GM23338 (cell line): ENCODE results near the gene ZFP36L1. TPM values are rescaled to one million over a fixed set of nuclear protein-coding genes. Genes with fewer than 3 reads are reported as not detected.

Experiments used
- ATAC-seq: fragments of 200-7000 bp; cut with Tn5 transposase; 3 replicates; pipeline ENCODE4 v1.9.1; 2020
- DNase-seq: peaks from one replicate; pipeline ENCODE4 v3.0.0-alpha.2; 2015; ENCODE audit warnings: low spot score
- H2AFZ ChIP-seq: fragments of 200-600 bp; sonication (generic); 2 replicates; pipeline ENCODE4 v1.8.0; 2016; ENCODE audit warnings: antibody characterized with exemption, mild to moderate bottlenecking, moderate library complexity
- H3F3A ChIP-seq: fragments of 200-600 bp; sonication (generic); replicated peaks from 2 replicates; pipeline ENCODE4 v1.8.0; 2017; ENCODE audit warnings: antibody characterized with exemption, mixed run types, low read depth
- H3K27ac ChIP-seq: fragments of 200-600 bp; sonication (generic); 2 replicates; pipeline ENCODE4 v1.6.1; 2016; ENCODE audit warnings: low read depth
- H3K27me3 ChIP-seq: fragments of 200-600 bp; sonication (generic); 2 replicates; pipeline ENCODE4 v1.8.0; 2016; ENCODE audit warnings: mild to moderate bottlenecking, mixed run types, moderate library complexity; ENCODE audit not compliant: insufficient read depth
- H3K36me3 ChIP-seq: fragments of 200-600 bp; sonication (generic); 2 replicates; pipeline ENCODE4 v1.8.0; 2016; ENCODE audit warnings: mild to moderate bottlenecking; ENCODE audit not compliant: insufficient read depth
- H3K4me1 ChIP-seq: fragments of 200-600 bp; sonication (generic); 2 replicates; pipeline ENCODE4 v1.8.0; 2016; ENCODE audit warnings: mild to moderate bottlenecking, moderate library complexity; ENCODE audit not compliant: insufficient read depth
- H3K4me2 ChIP-seq: fragments of 200-600 bp; sonication (generic); 2 replicates; pipeline ENCODE4 v1.7.1; 2017; ENCODE audit warnings: mixed run types
- H3K4me3 ChIP-seq: fragments of 200-600 bp; sonication (generic); 2 replicates; pipeline ENCODE4 v1.6.1; 2016; ENCODE audit warnings: mixed run types
- H3K79me2 ChIP-seq: fragments of 200-600 bp; sonication (generic); replicated peaks from 2 replicates; pipeline ENCODE4 v1.8.0; 2017; ENCODE audit warnings: mild to moderate bottlenecking; ENCODE audit not compliant: insufficient read depth
- H3K9me2 ChIP-seq: fragments of 200-600 bp; sonication (generic); 2 replicates; pipeline ENCODE4 v1.8.0; 2017; ENCODE audit not compliant: insufficient read depth
- H4K20me1 ChIP-seq: fragments of 200-600 bp; sonication (generic); replicated peaks from 2 replicates; pipeline ENCODE4 v1.8.0; 2017; ENCODE audit warnings: mild to moderate bottlenecking; ENCODE audit not compliant: insufficient read depth
- H3K27ac Mint-ChIP-seq: 2 replicates; pipeline ENCODE4 v1.8.0; 2020; ENCODE audit warnings: inconsistent platforms, mild to moderate bottlenecking, moderate library complexity, mixed read lengths
- H3K27me3 Mint-ChIP-seq: 3 replicates; pipeline ENCODE4 v1.8.0; 2022; ENCODE audit warnings: low read depth, mild to moderate bottlenecking, moderate library complexity, mixed read lengths, inconsistent platforms; ENCODE audit not compliant: insufficient read depth, poor library complexity
- H3K36me3 Mint-ChIP-seq: 3 replicates; pipeline ENCODE4 v1.8.0; 2021; ENCODE audit warnings: low read depth, mild to moderate bottlenecking, inconsistent platforms, moderate library complexity, mixed read lengths
- H3K4me1 Mint-ChIP-seq: 3 replicates; pipeline ENCODE4 v1.8.0; 2020; ENCODE audit warnings: mild to moderate bottlenecking, inconsistent platforms, mixed read lengths
- H3K4me3 Mint-ChIP-seq: 3 replicates; pipeline ENCODE4 v1.8.0; 2021; ENCODE audit warnings: moderate library complexity, mild to moderate bottlenecking, inconsistent platforms, mixed read lengths
- H3K9me3 Mint-ChIP-seq: 3 replicates; pipeline ENCODE4 v1.8.0; 2020; ENCODE audit warnings: moderate library complexity, mild to moderate bottlenecking, inconsistent platforms, mixed read lengths
- CREB1 ChIP-seq: fragments of 250-450 bp; sonication (Bioruptor Pico); IDR thresholded peaks from 2 replicates; pipeline ENCODE4 v1.5.0; 2020; ENCODE audit warnings: low read depth, mild to moderate bottlenecking, moderate library complexity
- EZH2 ChIP-seq: fragments of 200-600 bp; sonication (generic); IDR thresholded peaks from one replicate; pipeline ENCODE4 v1.8.0; 2017; ENCODE audit warnings: antibody characterized with exemption, mild to moderate bottlenecking, low read depth; ENCODE audit not compliant: unreplicated experiment
- EZH2phosphoT487 ChIP-seq: fragments of 200-600 bp; sonication (generic); IDR thresholded peaks from one replicate; pipeline ENCODE4 v1.8.1; 2018; ENCODE audit warnings: antibody characterized with exemption; ENCODE audit not compliant: unreplicated experiment
- JUNB ChIP-seq: IDR thresholded peaks from one replicate; pipeline ENCODE4 v1.6.1; 2016; ENCODE audit warnings: antibody characterized with exemption; ENCODE audit not compliant: unreplicated experiment
- NANOG ChIP-seq: IDR thresholded peaks from 2 replicates; pipeline ENCODE4 v1.6.1; 2016; ENCODE audit warnings: antibody characterized with exemption, borderline replicate concordance
- POLR2AphosphoS5 ChIP-seq: IDR thresholded peaks from 2 replicates; pipeline ENCODE4 v1.6.1; 2016; ENCODE audit warnings: antibody characterized with exemption, low read depth
- STAT1 ChIP-seq: IDR thresholded peaks from one replicate; pipeline ENCODE4 v1.6.1; 2016; ENCODE audit warnings: antibody characterized with exemption; ENCODE audit not compliant: unreplicated experiment
- ZNF114 ChIP-seq: fragments of 250-450 bp; sonication (Bioruptor Pico); IDR thresholded peaks from 2 replicates; pipeline ENCODE4 v1.5.0; 2020; ENCODE audit warnings: mild to moderate bottlenecking, moderate library complexity
- ZNF331 ChIP-seq: fragments of 250-450 bp; sonication (Bioruptor Pico); IDR thresholded peaks from 2 replicates; pipeline ENCODE4 v1.5.0; 2020; ENCODE audit warnings: low read depth, mild to moderate bottlenecking, moderate library complexity
- polyA plus RNA-seq: library from polyadenylated mRNA; unstranded; fragments of >200 nt; fragmentation: Nextera tagmentation; extraction: Ambion mirVana; gene quantifications from 2 replicates; pipeline ENCODE4 v1.2.1, GENCODE V29; 2016
- total RNA-seq: library from RNA; depleted of rRNA; stranded (reverse); fragments of >200 nt; shearing (Covaris generic); gene quantifications from 2 replicates; pipeline ENCODE4 v1.2.3, GENCODE V29; 2014
- TF ChIP-seq, protein P1 (sequence below): fragments of 250-450 bp; sonication (Bioruptor Pico); IDR thresholded peaks from 2 replicates; pipeline ENCODE4 v1.5.0; 2020; ENCODE audit warnings: mild to moderate bottlenecking, moderate library complexity
- TF ChIP-seq, protein P2 (sequence below): IDR thresholded peaks from 2 replicates; pipeline ENCODE4 v1.6.1; 2016; ENCODE audit warnings: antibody characterized with exemption
- TF ChIP-seq, protein P3 (sequence below), 2 experiments: fragments of 200-600 bp in 1 of 2; sonication (generic) in 1 of 2; conservative IDR thresholded peaks; 2 replicates each; pipeline versions ENCODE4 v1.5.1 to v1.6.1; 2016 to 2017; ENCODE audit warnings: antibody characterized with exemption in 2 of 2, low read depth in 2 of 2, mild to moderate bottlenecking in 2 of 2, moderate library complexity in 1 of 2
- TF ChIP-seq, protein P4 (sequence below): IDR thresholded peaks from one replicate; pipeline ENCODE4 v1.6.1; 2018; ENCODE audit warnings: antibody characterized with exemption; ENCODE audit not compliant: unreplicated experiment

The ZFP36L1 gene
- total and polyA plus RNA-seq, 2 experiments from 2014 or later, result 148 to 382 TPM

DNA sequence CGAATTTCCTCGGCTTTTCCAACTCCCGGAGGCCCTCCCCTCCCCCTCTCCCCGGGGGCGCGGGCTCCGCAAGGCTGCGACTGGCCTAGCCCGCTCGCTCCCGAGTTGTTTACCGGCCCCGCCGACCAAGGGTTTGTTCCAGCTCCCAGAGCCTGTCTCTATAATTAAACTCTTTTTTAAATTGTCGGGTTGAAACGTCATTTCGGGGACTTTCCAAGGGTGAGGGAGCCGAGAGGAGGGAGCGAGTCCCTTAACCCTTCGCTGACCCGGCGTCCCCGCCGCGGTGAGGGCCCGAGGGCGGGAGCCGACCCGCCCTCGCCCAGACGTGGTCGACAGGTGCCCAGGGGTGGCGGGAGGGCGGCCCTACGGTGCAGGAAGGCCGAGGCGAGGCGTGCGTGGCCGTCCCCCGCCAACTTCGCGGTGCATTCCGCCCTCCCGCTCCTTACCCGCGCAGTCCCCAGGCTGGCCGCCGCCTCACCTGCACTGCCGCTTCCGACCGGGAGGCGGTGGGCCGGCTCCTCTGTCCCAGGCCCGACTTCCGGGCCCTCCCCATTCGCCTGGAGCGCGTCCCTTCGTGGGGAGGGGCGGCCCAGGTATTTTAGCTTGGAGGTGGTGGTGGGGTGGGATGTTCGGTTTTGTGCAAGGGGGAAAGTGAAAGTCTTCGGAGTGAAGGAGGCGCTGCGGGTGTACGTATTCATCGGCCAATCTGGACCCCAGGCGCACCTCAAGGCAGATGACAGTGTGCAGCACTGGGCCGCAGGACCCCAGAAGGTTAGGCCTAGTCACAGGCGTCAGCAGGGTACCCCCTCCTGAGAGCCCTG, 2.9 kb upstream of the ZFP36L1 start:
- H4K20me1 ChIP-seq, result peaks cover 13% of the 10 kb centered on the region
- H3K4me1 ChIP-seq, result peaks cover 15% of the 10 kb centered on the region
- H3K4me2 ChIP-seq, result peak overlapping the region; percentile 94
- DNase-seq (peak; percentile 88), ATAC-seq (peak; percentile 59)
- peak overlapping the region; percentile 100 for H3K27ac Mint-ChIP-seq
- no peaks in the 10 kb centered on the region for H3K9me2 ChIP-seq
- H3K27ac ChIP-seq, result peak overlapping the region; percentile 100
- TF ChIP-seq NANOG (no peak; the same call in 1 of the 2 replicates), POLR2AphosphoS5 (peak; percentile 80), STAT1 (no peak), JUNB (no peak), EZH2 (no peak), EZH2phosphoT487 (no peak), ZNF114 (no peak), CREB1 (CRISPR knock-in tag) (peak; percentile 19; the same call in 1 of the 2 replicates), ZNF331 (CRISPR knock-in tag) (no peak)
- TF ChIP-seq, protein P1, sequence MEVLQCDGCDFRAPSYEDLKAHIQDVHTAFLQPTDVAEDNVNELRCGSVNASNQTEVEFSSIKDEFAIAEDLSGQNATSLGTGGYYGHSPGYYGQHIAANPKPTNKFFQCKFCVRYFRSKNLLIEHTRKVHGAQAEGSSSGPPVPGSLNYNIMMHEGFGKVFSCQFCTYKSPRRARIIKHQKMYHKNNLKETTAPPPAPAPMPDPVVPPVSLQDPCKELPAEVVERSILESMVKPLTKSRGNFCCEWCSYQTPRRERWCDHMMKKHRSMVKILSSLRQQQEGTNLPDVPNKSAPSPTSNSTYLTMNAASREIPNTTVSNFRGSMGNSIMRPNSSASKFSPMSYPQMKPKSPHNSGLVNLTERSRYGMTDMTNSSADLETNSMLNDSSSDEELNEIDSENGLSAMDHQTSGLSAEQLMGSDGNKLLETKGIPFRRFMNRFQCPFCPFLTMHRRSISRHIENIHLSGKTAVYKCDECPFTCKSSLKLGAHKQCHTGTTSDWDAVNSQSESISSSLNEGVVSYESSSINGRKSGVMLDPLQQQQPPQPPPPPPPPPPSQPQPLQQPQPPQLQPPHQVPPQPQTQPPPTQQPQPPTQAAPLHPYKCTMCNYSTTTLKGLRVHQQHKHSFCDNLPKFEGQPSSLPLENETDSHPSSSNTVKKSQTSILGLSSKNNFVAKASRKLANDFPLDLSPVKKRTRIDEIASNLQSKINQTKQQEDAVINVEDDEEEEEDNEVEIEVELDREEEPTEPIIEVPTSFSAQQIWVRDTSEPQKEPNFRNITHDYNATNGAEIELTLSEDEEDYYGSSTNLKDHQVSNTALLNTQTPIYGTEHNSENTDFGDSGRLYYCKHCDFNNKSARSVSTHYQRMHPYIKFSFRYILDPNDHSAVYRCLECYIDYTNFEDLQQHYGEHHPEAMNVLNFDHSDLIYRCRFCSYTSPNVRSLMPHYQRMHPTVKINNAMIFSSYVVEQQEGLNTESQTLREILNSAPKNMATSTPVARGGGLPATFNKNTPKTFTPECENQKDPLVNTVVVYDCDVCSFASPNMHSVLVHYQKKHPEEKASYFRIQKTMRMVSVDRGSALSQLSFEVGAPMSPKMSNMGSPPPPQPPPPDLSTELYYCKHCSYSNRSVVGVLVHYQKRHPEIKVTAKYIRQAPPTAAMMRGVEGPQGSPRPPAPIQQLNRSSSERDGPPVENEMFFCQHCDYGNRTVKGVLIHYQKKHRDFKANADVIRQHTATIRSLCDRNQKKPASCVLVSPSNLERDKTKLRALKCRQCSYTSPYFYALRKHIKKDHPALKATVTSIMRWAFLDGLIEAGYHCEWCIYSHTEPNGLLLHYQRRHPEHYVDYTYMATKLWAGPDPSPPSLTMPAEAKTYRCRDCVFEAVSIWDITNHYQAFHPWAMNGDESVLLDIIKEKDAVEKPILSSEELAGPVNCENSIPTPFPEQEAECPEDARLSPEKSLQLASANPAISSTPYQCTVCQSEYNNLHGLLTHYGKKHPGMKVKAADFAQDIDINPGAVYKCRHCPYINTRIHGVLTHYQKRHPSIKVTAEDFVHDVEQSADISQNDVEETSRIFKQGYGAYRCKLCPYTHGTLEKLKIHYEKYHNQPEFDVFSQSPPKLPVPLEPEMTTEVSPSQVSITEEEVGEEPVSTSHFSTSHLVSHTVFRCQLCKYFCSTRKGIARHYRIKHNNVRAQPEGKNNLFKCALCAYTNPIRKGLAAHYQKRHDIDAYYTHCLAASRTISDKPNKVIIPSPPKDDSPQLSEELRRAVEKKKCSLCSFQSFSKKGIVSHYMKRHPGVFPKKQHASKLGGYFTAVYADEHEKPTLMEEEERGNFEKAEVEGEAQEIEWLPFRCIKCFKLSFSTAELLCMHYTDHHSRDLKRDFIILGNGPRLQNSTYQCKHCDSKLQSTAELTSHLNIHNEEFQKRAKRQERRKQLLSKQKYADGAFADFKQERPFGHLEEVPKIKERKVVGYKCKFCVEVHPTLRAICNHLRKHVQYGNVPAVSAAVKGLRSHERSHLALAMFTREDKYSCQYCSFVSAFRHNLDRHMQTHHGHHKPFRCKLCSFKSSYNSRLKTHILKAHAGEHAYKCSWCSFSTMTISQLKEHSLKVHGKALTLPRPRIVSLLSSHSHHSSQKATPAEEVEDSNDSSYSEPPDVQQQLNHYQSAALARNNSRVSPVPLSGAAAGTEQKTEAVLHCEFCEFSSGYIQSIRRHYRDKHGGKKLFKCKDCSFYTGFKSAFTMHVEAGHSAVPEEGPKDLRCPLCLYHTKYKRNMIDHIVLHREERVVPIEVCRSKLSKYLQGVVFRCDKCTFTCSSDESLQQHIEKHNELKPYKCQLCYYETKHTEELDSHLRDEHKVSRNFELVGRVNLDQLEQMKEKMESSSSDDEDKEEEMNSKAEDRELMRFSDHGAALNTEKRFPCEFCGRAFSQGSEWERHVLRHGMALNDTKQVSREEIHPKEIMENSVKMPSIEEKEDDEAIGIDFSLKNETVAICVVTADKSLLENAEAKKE (CRISPR knock-in tag), result no peak
- TF ChIP-seq, protein P2, sequence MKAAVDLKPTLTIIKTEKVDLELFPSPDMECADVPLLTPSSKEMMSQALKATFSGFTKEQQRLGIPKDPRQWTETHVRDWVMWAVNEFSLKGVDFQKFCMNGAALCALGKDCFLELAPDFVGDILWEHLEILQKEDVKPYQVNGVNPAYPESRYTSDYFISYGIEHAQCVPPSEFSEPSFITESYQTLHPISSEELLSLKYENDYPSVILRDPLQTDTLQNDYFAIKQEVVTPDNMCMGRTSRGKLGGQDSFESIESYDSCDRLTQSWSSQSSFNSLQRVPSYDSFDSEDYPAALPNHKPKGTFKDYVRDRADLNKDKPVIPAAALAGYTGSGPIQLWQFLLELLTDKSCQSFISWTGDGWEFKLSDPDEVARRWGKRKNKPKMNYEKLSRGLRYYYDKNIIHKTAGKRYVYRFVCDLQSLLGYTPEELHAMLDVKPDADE, result peak; percentile 73
- TF ChIP-seq, protein P3, sequence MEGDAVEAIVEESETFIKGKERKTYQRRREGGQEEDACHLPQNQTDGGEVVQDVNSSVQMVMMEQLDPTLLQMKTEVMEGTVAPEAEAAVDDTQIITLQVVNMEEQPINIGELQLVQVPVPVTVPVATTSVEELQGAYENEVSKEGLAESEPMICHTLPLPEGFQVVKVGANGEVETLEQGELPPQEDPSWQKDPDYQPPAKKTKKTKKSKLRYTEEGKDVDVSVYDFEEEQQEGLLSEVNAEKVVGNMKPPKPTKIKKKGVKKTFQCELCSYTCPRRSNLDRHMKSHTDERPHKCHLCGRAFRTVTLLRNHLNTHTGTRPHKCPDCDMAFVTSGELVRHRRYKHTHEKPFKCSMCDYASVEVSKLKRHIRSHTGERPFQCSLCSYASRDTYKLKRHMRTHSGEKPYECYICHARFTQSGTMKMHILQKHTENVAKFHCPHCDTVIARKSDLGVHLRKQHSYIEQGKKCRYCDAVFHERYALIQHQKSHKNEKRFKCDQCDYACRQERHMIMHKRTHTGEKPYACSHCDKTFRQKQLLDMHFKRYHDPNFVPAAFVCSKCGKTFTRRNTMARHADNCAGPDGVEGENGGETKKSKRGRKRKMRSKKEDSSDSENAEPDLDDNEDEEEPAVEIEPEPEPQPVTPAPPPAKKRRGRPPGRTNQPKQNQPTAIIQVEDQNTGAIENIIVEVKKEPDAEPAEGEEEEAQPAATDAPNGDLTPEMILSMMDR (conservative IDR thresholded peaks at IDR 0.05; ENCODE audit: low read depth in 2 of 2), result peak; percentile 51 to 57
- TF ChIP-seq, protein P4, sequence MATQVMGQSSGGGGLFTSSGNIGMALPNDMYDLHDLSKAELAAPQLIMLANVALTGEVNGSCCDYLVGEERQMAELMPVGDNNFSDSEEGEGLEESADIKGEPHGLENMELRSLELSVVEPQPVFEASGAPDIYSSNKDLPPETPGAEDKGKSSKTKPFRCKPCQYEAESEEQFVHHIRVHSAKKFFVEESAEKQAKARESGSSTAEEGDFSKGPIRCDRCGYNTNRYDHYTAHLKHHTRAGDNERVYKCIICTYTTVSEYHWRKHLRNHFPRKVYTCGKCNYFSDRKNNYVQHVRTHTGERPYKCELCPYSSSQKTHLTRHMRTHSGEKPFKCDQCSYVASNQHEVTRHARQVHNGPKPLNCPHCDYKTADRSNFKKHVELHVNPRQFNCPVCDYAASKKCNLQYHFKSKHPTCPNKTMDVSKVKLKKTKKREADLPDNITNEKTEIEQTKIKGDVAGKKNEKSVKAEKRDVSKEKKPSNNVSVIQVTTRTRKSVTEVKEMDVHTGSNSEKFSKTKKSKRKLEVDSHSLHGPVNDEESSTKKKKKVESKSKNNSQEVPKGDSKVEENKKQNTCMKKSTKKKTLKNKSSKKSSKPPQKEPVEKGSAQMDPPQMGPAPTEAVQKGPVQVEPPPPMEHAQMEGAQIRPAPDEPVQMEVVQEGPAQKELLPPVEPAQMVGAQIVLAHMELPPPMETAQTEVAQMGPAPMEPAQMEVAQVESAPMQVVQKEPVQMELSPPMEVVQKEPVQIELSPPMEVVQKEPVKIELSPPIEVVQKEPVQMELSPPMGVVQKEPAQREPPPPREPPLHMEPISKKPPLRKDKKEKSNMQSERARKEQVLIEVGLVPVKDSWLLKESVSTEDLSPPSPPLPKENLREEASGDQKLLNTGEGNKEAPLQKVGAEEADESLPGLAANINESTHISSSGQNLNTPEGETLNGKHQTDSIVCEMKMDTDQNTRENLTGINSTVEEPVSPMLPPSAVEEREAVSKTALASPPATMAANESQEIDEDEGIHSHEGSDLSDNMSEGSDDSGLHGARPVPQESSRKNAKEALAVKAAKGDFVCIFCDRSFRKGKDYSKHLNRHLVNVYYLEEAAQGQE, result no peak
- H3K4me1 Mint-ChIP-seq, result peaks cover 27% of the 10 kb centered on the region
- peak overlapping the region; percentile 95 for H3K4me3 Mint-ChIP-seq
- no peak overlapping the region for H2AFZ ChIP-seq
- peaks cover 19% of the 10 kb centered on the region for H3F3A ChIP-seq
- peaks cover 22% of the 10 kb centered on the region for H3K9me3 Mint-ChIP-seq
- H3K36me3 Mint-ChIP-seq, result peaks cover 46% of the 10 kb centered on the region
- peak overlapping the region; percentile 92 for H3K4me3 ChIP-seq
- H3K79me2 ChIP-seq, result peaks cover 39% of the 10 kb centered on the region
- H3K27me3 ChIP-seq, result no peaks in the 10 kb centered on the region
- peaks cover 7% of the 10 kb centered on the region; the same call in 1 of the 2 replicates for H3K36me3 ChIP-seq
- H3K27me3 Mint-ChIP-seq, result peaks cover 48% of the 10 kb centered on the region
